Measurements from ENCODE around the gene RASL11B.
"Not testable (repeated sequence)": the region's sequence is repeated elsewhere in the genome, so short reads cannot be mapped to it uniquely, and the experiment has no call there.

RASL11B gene

DNA sequence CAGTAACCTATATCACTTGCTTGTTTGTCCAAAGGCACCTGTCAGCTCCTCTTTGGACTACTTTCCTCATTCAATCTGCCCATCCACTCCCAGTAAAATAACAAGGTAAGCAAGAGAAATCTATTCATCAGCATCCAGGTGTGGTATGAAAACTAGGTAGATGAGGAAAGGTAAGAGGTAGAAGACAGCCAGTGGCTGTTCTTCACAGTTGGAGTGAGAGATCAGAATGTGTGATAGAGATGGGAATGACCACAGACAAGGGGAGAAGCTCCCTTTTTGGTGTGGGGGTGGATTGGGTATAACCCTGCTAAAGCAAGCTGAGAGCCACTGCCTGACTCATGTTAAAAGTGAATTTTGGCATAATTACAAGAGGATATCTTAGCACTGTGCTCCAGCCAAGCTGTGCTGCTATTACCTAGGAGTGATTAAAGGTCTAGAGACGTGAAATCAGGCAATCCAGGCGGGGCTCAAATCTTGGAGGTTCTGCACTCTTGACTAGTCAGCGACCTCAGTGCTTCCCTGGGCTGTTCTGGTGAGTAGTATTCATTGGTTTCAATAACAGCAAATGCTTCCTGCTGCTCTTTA, 28.1 kb upstream of the RASL11B start:
- 89% methylated on average over 3 of the region's 3 CpGs for WGBS
- Histone ChIP-seq H3K9me3 (ENCODE audit: control insufficient read depth, low read length) (no peaks in the 10 kb centered on the region), H3K14ac (ENCODE audit: low read length in 2 of 2) (no peak overlapping the region), H4K91ac (ENCODE audit: low read length) (no peak overlapping the region), H3K18ac (ENCODE audit: low read depth in 1 of 2, low read length in 2 of 2) (no peak overlapping the region), H2BK5ac (ENCODE audit: low read depth, low read length, poor library complexity, severe bottlenecking) (no peak overlapping the region), H2BK15ac (ENCODE audit: low read depth, poor library complexity, severe bottlenecking) (no peak overlapping the region), H3K4me3 (ENCODE audit: insufficient read depth in 1 of 2, low read depth in 1 of 2, low read length in 2 of 2) (no peak overlapping the region), H3K79me1 (replicated peaks; ENCODE audit: low read length, poor library complexity, severe bottlenecking) (no peaks in the 10 kb centered on the region), H2AK5ac (ENCODE audit: low read length, severe bottlenecking) (no peak overlapping the region), H3K36me3 (ENCODE audit: control insufficient read depth in 1 of 2, insufficient read depth in 2 of 2, low read depth in 1 of 2, low read length in 2 of 2) (no peaks in the 10 kb centered on the region), H2BK12ac (ENCODE audit: low read length in 2 of 2) (no peak overlapping the region), H2AFZ (ENCODE audit: low read depth, low read length) (no peak overlapping the region), H3K27ac (ENCODE audit: low read length, poor library complexity, severe bottlenecking) (no peak overlapping the region), H3K9ac (ENCODE audit: low read length) (no peak overlapping the region), H4K8ac (ENCODE audit: low read length) (no peak overlapping the region), H3K4me2 (ENCODE audit: low read length, poor library complexity, severe bottlenecking) (no peak overlapping the region), H3K23ac (ENCODE audit: low read length in 2 of 2) (no peak overlapping the region), H3K4ac (ENCODE audit: low read depth in 1 of 2, low read length in 2 of 2) (no peak overlapping the region), H2BK120ac (ENCODE audit: low read depth, low read length) (no peak overlapping the region), H3K4me1 (ENCODE audit: control insufficient read depth, insufficient read depth, low read depth, low read length) (peaks cover 10% of the 10 kb centered on the region), H3K27me3 (ENCODE audit: control insufficient read depth in 1 of 2, insufficient read depth in 1 of 2, low read length in 2 of 2) (no peaks in the 10 kb centered on the region)
- DNase-seq: no peak

GRCh38 chr4:52834641-52835456, 27.3 kb upstream of the RASL11B start:
- not testable (repeated sequence) for H3K36me3 ChIP-seq (ENCODE audit: control insufficient read depth in 1 of 2, insufficient read depth in 2 of 2, low read depth in 1 of 2, low read length in 2 of 2); H4K91ac ChIP-seq (ENCODE audit: low read length); H2BK15ac ChIP-seq (ENCODE audit: low read depth, poor library complexity, severe bottlenecking); H3K27ac ChIP-seq (ENCODE audit: low read length, poor library complexity, severe bottlenecking); H2AK5ac ChIP-seq (ENCODE audit: low read length, severe bottlenecking); H4K8ac ChIP-seq (ENCODE audit: low read length); H3K23ac ChIP-seq (ENCODE audit: low read length in 2 of 2); H3K79me1 ChIP-seq (replicated peaks; ENCODE audit: low read length, poor library complexity, severe bottlenecking); H2BK12ac ChIP-seq (ENCODE audit: low read length in 2 of 2); H3K9me3 ChIP-seq (ENCODE audit: control insufficient read depth, low read length); H3K4ac ChIP-seq (ENCODE audit: low read depth in 1 of 2, low read length in 2 of 2); H3K14ac ChIP-seq (ENCODE audit: low read length in 2 of 2); DNase-seq; H3K27me3 ChIP-seq (ENCODE audit: control insufficient read depth in 1 of 2, insufficient read depth in 1 of 2, low read length in 2 of 2); H2AFZ ChIP-seq (ENCODE audit: low read depth, low read length); H3K4me2 ChIP-seq (ENCODE audit: low read length, poor library complexity, severe bottlenecking); H3K4me3 ChIP-seq (ENCODE audit: insufficient read depth in 1 of 2, low read depth in 1 of 2, low read length in 2 of 2); H3K9ac ChIP-seq (ENCODE audit: low read length); H3K18ac ChIP-seq (ENCODE audit: low read depth in 1 of 2, low read length in 2 of 2); H2BK5ac ChIP-seq (ENCODE audit: low read depth, low read length, poor library complexity, severe bottlenecking); H2BK120ac ChIP-seq (ENCODE audit: low read depth, low read length)
- H3K4me1 ChIP-seq (ENCODE audit: control insufficient read depth, insufficient read depth, low read depth, low read length): peaks cover 10% of the 10 kb centered on the region
- WGBS: 73% methylated on average over 8 of the region's 8 CpGs

DNA sequence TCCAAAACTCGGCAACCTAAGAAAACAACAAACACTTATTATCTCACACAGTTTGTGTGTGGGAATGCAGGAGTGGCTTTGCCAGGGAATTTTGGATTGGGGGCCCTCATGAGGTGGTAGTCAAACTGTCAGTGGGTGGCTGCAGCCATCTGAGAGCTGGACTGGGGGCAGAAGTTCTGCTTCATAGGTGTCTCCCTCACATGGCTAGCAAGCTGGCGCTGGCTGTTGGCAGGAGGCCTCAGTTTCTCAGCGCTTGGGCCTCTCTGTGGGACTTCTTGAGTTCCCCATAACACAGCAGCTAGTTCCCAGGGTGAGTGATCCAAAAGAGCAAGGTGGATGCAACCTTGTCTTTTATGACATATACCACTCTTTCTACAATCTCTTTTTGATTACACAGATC, 26.0 kb upstream of the RASL11B start:
- H3K9me3 ChIP-seq (ENCODE audit: control insufficient read depth, low read length): no peaks in the 10 kb centered on the region
- 96% methylated on average over 2 of the region's 3 CpGs for WGBS
- no peak overlapping the region for H3K27ac ChIP-seq (ENCODE audit: low read length, poor library complexity, severe bottlenecking)
- peak overlapping the region; percentile 64 for H2AK5ac ChIP-seq (ENCODE audit: low read length, severe bottlenecking)
- no peak overlapping the region for H2BK120ac ChIP-seq (ENCODE audit: low read depth, low read length)
- no peak overlapping the region for H4K8ac ChIP-seq (ENCODE audit: low read length)
- no peak overlapping the region for H2BK12ac ChIP-seq (ENCODE audit: low read length in 2 of 2)
- H2BK5ac ChIP-seq (ENCODE audit: low read depth, low read length, poor library complexity, severe bottlenecking): no peak overlapping the region
- H2AFZ ChIP-seq (ENCODE audit: low read depth, low read length): no peak overlapping the region
- H3K79me1 ChIP-seq (replicated peaks; ENCODE audit: low read length, poor library complexity, severe bottlenecking): no peaks in the 10 kb centered on the region
- H2BK15ac ChIP-seq (ENCODE audit: low read depth, poor library complexity, severe bottlenecking): no peak overlapping the region
- no peaks in the 10 kb centered on the region for H3K27me3 ChIP-seq (ENCODE audit: control insufficient read depth in 1 of 2, insufficient read depth in 1 of 2, low read length in 2 of 2)
- H3K23ac ChIP-seq (ENCODE audit: low read length in 2 of 2): no peak overlapping the region
- H3K14ac ChIP-seq (ENCODE audit: low read length in 2 of 2): no peak overlapping the region
- H3K9ac ChIP-seq (ENCODE audit: low read length): no peak overlapping the region
- no peak for DNase-seq
- H3K4me3 ChIP-seq (ENCODE audit: insufficient read depth in 1 of 2, low read depth in 1 of 2, low read length in 2 of 2): no peak overlapping the region
- no peak overlapping the region for H3K4ac ChIP-seq (ENCODE audit: low read depth in 1 of 2, low read length in 2 of 2)
- no peak overlapping the region for H4K91ac ChIP-seq (ENCODE audit: low read length)
- peak overlapping the region in 1 of 2 experiments; percentile 45 for H3K18ac ChIP-seq (ENCODE audit: low read depth in 1 of 2, low read length in 2 of 2)
- H3K4me1 ChIP-seq (ENCODE audit: control insufficient read depth, insufficient read depth, low read depth, low read length): peaks cover 10% of the 10 kb centered on the region
- H3K4me2 ChIP-seq (ENCODE audit: low read length, poor library complexity, severe bottlenecking): no peak overlapping the region
- H3K36me3 ChIP-seq (ENCODE audit: control insufficient read depth in 1 of 2, insufficient read depth in 2 of 2, low read depth in 1 of 2, low read length in 2 of 2): no peaks in the 10 kb centered on the region

DNA sequence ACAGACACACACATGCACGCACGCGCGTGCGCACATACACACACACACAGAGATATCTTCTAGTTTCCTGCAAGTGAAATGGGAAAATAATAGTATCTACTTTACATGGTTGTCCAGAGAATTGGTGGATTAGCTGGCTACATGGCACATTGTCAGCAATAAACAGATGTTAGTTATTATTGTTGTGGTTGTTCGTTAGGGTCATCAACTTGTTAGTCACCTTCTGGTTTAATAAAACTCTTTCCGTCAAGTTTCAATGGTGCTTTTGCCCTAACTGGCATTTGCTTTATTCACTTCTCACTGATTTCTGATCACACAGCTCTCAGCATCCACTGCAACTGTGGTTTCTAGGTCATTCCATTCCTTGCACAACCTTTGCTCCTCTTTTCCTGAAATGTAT, 25.4 kb upstream of the RASL11B start:
- Histone ChIP-seq H3K27ac (ENCODE audit: low read length, poor library complexity, severe bottlenecking) (no peak overlapping the region), H3K9me3 (ENCODE audit: control insufficient read depth, low read length) (no peaks in the 10 kb centered on the region), H3K4me1 (ENCODE audit: control insufficient read depth, insufficient read depth, low read depth, low read length) (peaks cover 10% of the 10 kb centered on the region), H2BK120ac (ENCODE audit: low read depth, low read length) (no peak overlapping the region), H3K4me2 (ENCODE audit: low read length, poor library complexity, severe bottlenecking) (no peak overlapping the region), H4K8ac (ENCODE audit: low read length) (no peak overlapping the region), H2BK12ac (ENCODE audit: low read length in 2 of 2) (no peak overlapping the region), H2AK5ac (ENCODE audit: low read length, severe bottlenecking) (no peak overlapping the region), H2BK5ac (ENCODE audit: low read depth, low read length, poor library complexity, severe bottlenecking) (no peak overlapping the region), H3K14ac (ENCODE audit: low read length in 2 of 2) (no peak overlapping the region), H3K4ac (ENCODE audit: low read depth in 1 of 2, low read length in 2 of 2) (no peak overlapping the region), H3K4me3 (ENCODE audit: insufficient read depth in 1 of 2, low read depth in 1 of 2, low read length in 2 of 2) (no peak overlapping the region), H3K79me1 (replicated peaks; ENCODE audit: low read length, poor library complexity, severe bottlenecking) (no peaks in the 10 kb centered on the region), H3K36me3 (ENCODE audit: control insufficient read depth in 1 of 2, insufficient read depth in 2 of 2, low read depth in 1 of 2, low read length in 2 of 2) (no peaks in the 10 kb centered on the region), H3K23ac (ENCODE audit: low read length in 2 of 2) (no peak overlapping the region), H2AFZ (ENCODE audit: low read depth, low read length) (no peak overlapping the region), H4K91ac (ENCODE audit: low read length) (no peak overlapping the region), H2BK15ac (ENCODE audit: low read depth, poor library complexity, severe bottlenecking) (no peak overlapping the region), H3K9ac (ENCODE audit: low read length) (no peak overlapping the region), H3K18ac (ENCODE audit: low read depth in 1 of 2, low read length in 2 of 2) (no peak overlapping the region), H3K27me3 (ENCODE audit: control insufficient read depth in 1 of 2, insufficient read depth in 1 of 2, low read length in 2 of 2) (no peaks in the 10 kb centered on the region)
- 98% methylated on average over 3 of the region's 7 CpGs for WGBS
- peak; percentile 32 for DNase-seq
